HG03521 (cell line): ENCODE results near the gene SCN4B.

Source experiments
- ATAC-seq: cut with Tn5 transposase; IDR thresholded peaks from one replicate; pipeline ENCODE4 v1.9.1; 2021; ENCODE audit warnings: mild to moderate bottlenecking, moderate library complexity; ENCODE audit not compliant: unreplicated experiment

Gene SCN4B

GRCh38 chr11:118175031-118175992 is 22.7 kb upstream of the SCN4B start:
- ATAC-seq = no peak

- ATAC-seq = no peak
Observed at GRCh38 chr11:118174006-118174567, 21.5 kb upstream of the SCN4B start.

- ATAC-seq = no peak
Observed at GRCh38 chr11:118172356-118172755, 19.7 kb upstream of the SCN4B start.

- ATAC-seq = no peak
Observed at GRCh38 chr11:118171269-118172062, 18.8 kb upstream of the SCN4B start.

GRCh38 chr11:118170882-118171268 is 18.3 kb upstream of the SCN4B start:
- no peak for ATAC-seq

GRCh38 chr11:118170231-118170630 is 17.6 kb upstream of the SCN4B start:
- no peak for ATAC-seq

- no peak for ATAC-seq
Observed at GRCh38 chr11:118169300-118170140, 16.9 kb upstream of the SCN4B start.

- no peak for ATAC-seq
Observed at GRCh38 chr11:118168751-118169150, 16.1 kb upstream of the SCN4B start.

- ATAC-seq = no peak
Observed at GRCh38 chr11:118168316-118168715, 15.7 kb upstream of the SCN4B start.

- ATAC-seq = no peak
Observed at GRCh38 chr11:118167906-118168305, 15.3 kb upstream of the SCN4B start.

GRCh38 chr11:118167253-118167652 is 14.6 kb upstream of the SCN4B start:
- no peak for ATAC-seq

GRCh38 chr11:118166641-118167040 is 14.0 kb upstream of the SCN4B start:
- ATAC-seq = no peak

- no peak for ATAC-seq
Observed at GRCh38 chr11:118164885-118165284, 12.3 kb upstream of the SCN4B start.

- no peak for ATAC-seq
Observed at GRCh38 chr11:118163494-118163893, 10.9 kb upstream of the SCN4B start.

GRCh38 chr11:118162846-118163245 is 10.2 kb upstream of the SCN4B start:
- no peak for ATAC-seq

- no peak for ATAC-seq
Observed at GRCh38 chr11:118161786-118162185, 9.2 kb upstream of the SCN4B start.

- ATAC-seq = no peak
Observed at GRCh38 chr11:118157186-118157895, 4.7 kb upstream of the SCN4B start.

GRCh38 chr11:118156531-118157185 is 4.0 kb upstream of the SCN4B start:
- ATAC-seq = no peak

- no peak for ATAC-seq
Observed at GRCh38 chr11:118155776-118156530, 3.3 kb upstream of the SCN4B start.
